Erythroblast (primary cell): ENCODE measurements around the gene SMPDL3A.

Experiments used
- DNase-seq, 2 experiments: peaks; one replicate each; lab custom pipeline; 2025; lab: John Stamatoyannopoulos, UW
- GATA1 ChIP-seq: IDR thresholded peaks from 2 replicates; pipeline ENCODE4 v1.6.1; 2011; ENCODE audit warnings: low read depth, mild to moderate bottlenecking, control low read depth, low read length, moderate library complexity
- POLR2A ChIP-seq: IDR thresholded peaks from 2 replicates; pipeline ENCODE4 v1.6.1; 2011; ENCODE audit warnings: mild to moderate bottlenecking, low read length

Gene SMPDL3A

GRCh38 chr6:122755901-122756300, 33.2 kb upstream of the SMPDL3A start:
- TF ChIP-seq POLR2A, result no peak
- TF ChIP-seq GATA1, result no peak
- no peak for DNase-seq

GRCh38 chr6:122758927-122759334, 30.1 kb upstream of the SMPDL3A start:
- DNase-seq, result no peak
- TF ChIP-seq POLR2A (no peak), GATA1 (no peak)

- TF ChIP-seq GATA1, result no peak
- TF ChIP-seq POLR2A, result no peak
- DNase-seq, result no peak
Measured at GRCh38 chr6:122760330-122760729, 28.7 kb upstream of the SMPDL3A start.

- no peak for DNase-seq
- TF ChIP-seq GATA1 (no peak), POLR2A (no peak)
Measured at GRCh38 chr6:122766256-122766655, 22.8 kb upstream of the SMPDL3A start.

- TF ChIP-seq POLR2A, result no peak
- TF ChIP-seq GATA1, result no peak
Measured at GRCh38 chr6:122770835-122771601, 18.0 kb upstream of the SMPDL3A start.

GRCh38 chr6:122772724-122773415, 16.2 kb upstream of the SMPDL3A start:
- TF ChIP-seq GATA1 (no peak), POLR2A (no peak)
- no peak for DNase-seq

More at GRCh38 chr6:122770835-122771601, 18.0 kb upstream of the SMPDL3A start:
- no peak for DNase-seq

- TF ChIP-seq GATA1, result no peak
- no peak for TF ChIP-seq POLR2A
- no peak for DNase-seq
Measured at GRCh38 chr6:122775975-122776374, 13.1 kb upstream of the SMPDL3A start.

GRCh38 chr6:122778302-122778701, 10.8 kb upstream of the SMPDL3A start:
- DNase-seq, result no peak
- TF ChIP-seq POLR2A (no peak), GATA1 (no peak)

- no peak for DNase-seq
- no peak for TF ChIP-seq POLR2A
- no peak for TF ChIP-seq GATA1
Measured at GRCh38 chr6:122778985-122779661, 9.9 kb upstream of the SMPDL3A start.

- TF ChIP-seq GATA1, result no peak
- no peak for TF ChIP-seq POLR2A
- DNase-seq, result no peak
Measured at GRCh38 chr6:122779667-122780066, 9.4 kb upstream of the SMPDL3A start, which contains the start of gene FABP7. Gene FABP7, plus strand, starts transcription at chr6:122779716. Its CDS starts 79 bp downstream, at chr6:122779795.

GRCh38 chr6:122780114-122780513, 8.9 kb upstream of the SMPDL3A start:
- no peak for TF ChIP-seq POLR2A
- no peak for TF ChIP-seq GATA1
- DNase-seq, result no peak

- no peak for DNase-seq
- no peak for TF ChIP-seq POLR2A
- TF ChIP-seq GATA1, result no peak
Measured at GRCh38 chr6:122781716-122782115, 7.3 kb upstream of the SMPDL3A start.

GRCh38 chr6:122783401-122783800, 5.7 kb upstream of the SMPDL3A start:
- TF ChIP-seq POLR2A (no peak), GATA1 (no peak)
- no peak for DNase-seq

- no peak for DNase-seq
- TF ChIP-seq GATA1 (no peak), POLR2A (no peak)
Measured at GRCh38 chr6:122785891-122786290, 3.2 kb upstream of the SMPDL3A start.
